H1 (cell line): Measurements from ENCODE around the gene HDAC8. TPM values are rescaled to one million over a fixed set of nuclear protein-coding genes. Genes with fewer than 3 reads are reported as not detected.

Experiments
- CTCF ChIA-PET: fragments of 300-600 bp; sonication (Branson Sonifier 250); formaldehyde crosslinking; loops from one replicate; lab custom pipeline; 2021; ENCODE audit not compliant: partially characterized antibody; lab: Charles Lee
- POLR2A ChIA-PET: fragments of 300-600 bp; sonication (Branson Sonifier 250); formaldehyde crosslinking; loops from one replicate; lab custom pipeline; 2021; ENCODE audit warnings: inconsistent platforms; ENCODE audit not compliant: partially characterized antibody; lab: Charles Lee
- DNase-seq, 2 experiments: peaks; one replicate each; pipeline versions ENCODE4 v3.0.0 to v3.0.0-alpha.2; 2010 to 2022; ENCODE audit warnings: low spot score in 2 of 2, low read depth in 1 of 2, mixed read lengths in 1 of 2
- FAIRE-seq: peaks from 2 replicates; lab custom pipeline; 2011; peaks lifted over from hg19 to GRCh38; lab: Jason Lieb, UNC
- H2AFZ ChIP-seq: 2 replicates; pipeline ENCODE4 v1.8.1; 2012; ENCODE audit warnings: low read length, inconsistent platforms
- H2AK5ac ChIP-seq: 2 replicates; pipeline ENCODE4 v1.6.1; 2013; ENCODE audit warnings: low read depth, low read length
- H2BK120ac ChIP-seq: replicated peaks from 2 replicates; pipeline ENCODE3; 2013; ENCODE audit warnings: low read depth, low read length, inconsistent platforms
- H2BK12ac ChIP-seq: 2 replicates; pipeline ENCODE4 v1.6.1; 2013; ENCODE audit warnings: low read depth, low read length
- H2BK15ac ChIP-seq: 2 replicates; pipeline ENCODE4 v1.6.1; 2013; ENCODE audit warnings: low read length
- H2BK20ac ChIP-seq: 2 replicates; pipeline ENCODE4 v1.6.1; 2013; ENCODE audit warnings: low read length
- H2BK5ac ChIP-seq: 2 replicates; pipeline ENCODE4 v1.6.1; 2013; ENCODE audit warnings: low read depth, low read length
- H3K14ac ChIP-seq: 2 replicates; pipeline ENCODE4 v1.6.1; 2013; ENCODE audit warnings: inconsistent platforms; ENCODE audit not compliant: insufficient read length
- H3K18ac ChIP-seq: 2 replicates; pipeline ENCODE4 v1.6.1; 2013; ENCODE audit warnings: low read length; ENCODE audit errors: extremely low read depth
- H3K23ac ChIP-seq: 2 replicates; pipeline ENCODE4 v1.6.1; 2013; ENCODE audit warnings: inconsistent platforms; ENCODE audit not compliant: insufficient read length
- H3K23me2 ChIP-seq: 2 replicates; pipeline ENCODE4 v1.6.1; 2013; ENCODE audit warnings: low read depth, low read length
- H3K27ac ChIP-seq: 2 replicates; pipeline ENCODE4 v1.6.1; 2011; ENCODE audit warnings: low read depth, low read length, inconsistent platforms
- H3K27me3 ChIP-seq, 4 experiments: replicated peaks in 1 of 4; 1 replicate in 1 of 4; 2 replicates in 3 of 4; pipeline versions ENCODE4 v1.6.1 to v1.8.1; 2011 to 2013; ENCODE audit warnings: low read length in 3 of 4, mild to moderate bottlenecking in 3 of 4, inconsistent platforms in 2 of 4, mixed read lengths in 2 of 4, moderate library complexity in 1 of 4; ENCODE audit not compliant: control insufficient read depth in 3 of 4, insufficient read depth in 3 of 4; ENCODE audit errors: extremely low read depth in 1 of 4
- H3K36me3 ChIP-seq, 4 experiments: 2 replicates each; pipeline versions ENCODE4 v1.6.1 to v1.8.1; 2011 to 2013; ENCODE audit warnings: mild to moderate bottlenecking in 4 of 4, low read length in 3 of 4, moderate library complexity in 2 of 4, control low read depth in 1 of 4, inconsistent platforms in 1 of 4; ENCODE audit not compliant: insufficient read depth in 4 of 4, control insufficient read depth in 2 of 4
- H3K4ac ChIP-seq: replicated peaks from 2 replicates; pipeline ENCODE3; 2013; ENCODE audit warnings: low read length, low read depth, mixed read lengths, inconsistent platforms; ENCODE audit not compliant: insufficient read length
- H3K4me1 ChIP-seq, 4 experiments: replicated peaks in 1 of 4; 1 replicate in 1 of 4; 2 replicates in 3 of 4; pipeline versions ENCODE4 v1.6.1 to v1.8.1; 2011 to 2013; ENCODE audit warnings: low read length in 3 of 4, inconsistent platforms in 2 of 4, mixed read lengths in 1 of 4; ENCODE audit not compliant: insufficient read depth in 4 of 4, control insufficient read depth in 3 of 4
- H3K4me2 ChIP-seq, 2 experiments: 2 replicates each; pipeline versions ENCODE4 v1.6.1 to v1.8.1; 2011 to 2013; ENCODE audit warnings: low read depth in 2 of 2, low read length in 2 of 2, control low read depth in 1 of 2, inconsistent platforms in 1 of 2, mild to moderate bottlenecking in 1 of 2; ENCODE audit not compliant: insufficient read depth in 1 of 2
- H3K4me3 ChIP-seq, 4 experiments: fragments of 200-600, 300-600 bp in 1 of 4; sonication (generic), shearing (Covaris generic), sonication (Bioruptor Twin) in 1 of 4; 2 replicates each; pipeline versions ENCODE4 v1.5.1 to v1.8.1; 2011 to 2016; ENCODE audit warnings: low read length in 4 of 4, low read depth in 3 of 4, control low read depth in 2 of 4, inconsistent platforms in 2 of 4, mild to moderate bottlenecking in 2 of 4, mixed read lengths in 1 of 4, moderate library complexity in 1 of 4; ENCODE audit not compliant: insufficient read depth in 2 of 4; ENCODE audit errors: extremely low read depth in 1 of 4
- H3K56ac ChIP-seq: replicated peaks from 2 replicates; pipeline ENCODE3; 2013; ENCODE audit warnings: low read depth, mild to moderate bottlenecking, mixed read lengths, low read length, inconsistent platforms; ENCODE audit not compliant: insufficient read length
- H3K79me1 ChIP-seq: 2 replicates; pipeline ENCODE4 v1.6.1; 2013; ENCODE audit warnings: low read depth, low read length, control low read depth
- H3K79me2 ChIP-seq, 2 experiments: 2 replicates each; pipeline versions ENCODE4 v1.6.1 to v1.8.1; 2012 to 2013; ENCODE audit warnings: low read length in 2 of 2, mild to moderate bottlenecking in 2 of 2, inconsistent platforms in 1 of 2; ENCODE audit not compliant: insufficient read depth in 2 of 2, control insufficient read depth in 1 of 2
- H3K9ac ChIP-seq, 4 experiments: replicated peaks in 1 of 4; 1 replicate in 1 of 4; 2 replicates in 3 of 4; pipeline versions ENCODE4 v1.6.1 to v1.8.1; 2011 to 2013; ENCODE audit warnings: low read depth in 3 of 4, low read length in 3 of 4, control low read depth in 2 of 4, mild to moderate bottlenecking in 2 of 4, moderate library complexity in 2 of 4, inconsistent platforms in 1 of 4; ENCODE audit errors: extremely low read depth in 1 of 4
- H3K9me3 ChIP-seq, 2 experiments: 2 replicates each; pipeline versions ENCODE4 v1.6.1 to v1.8.1; 2012 to 2013; ENCODE audit warnings: mild to moderate bottlenecking in 2 of 2, moderate library complexity in 2 of 2, control low read depth in 1 of 2, inconsistent platforms in 1 of 2, low read depth in 1 of 2, low read length in 1 of 2, mixed read lengths in 1 of 2; ENCODE audit not compliant: insufficient read depth in 2 of 2
- H4K20me1 ChIP-seq, 2 experiments: replicated peaks in 1 of 2; 2 replicates each; pipeline versions ENCODE3 to v1.8.1; 2011 to 2013; ENCODE audit warnings: inconsistent platforms in 2 of 2, low read length in 2 of 2, mild to moderate bottlenecking in 1 of 2; ENCODE audit not compliant: insufficient read depth in 2 of 2, control insufficient read depth in 1 of 2
- H4K5ac ChIP-seq: 2 replicates; pipeline ENCODE4 v1.6.1; 2013; ENCODE audit warnings: low read length, low read depth, mixed read lengths, inconsistent platforms; ENCODE audit not compliant: insufficient read length
- H4K8ac ChIP-seq: 2 replicates; pipeline ENCODE4 v1.8.0; 2013; ENCODE audit warnings: mild to moderate bottlenecking, moderate library complexity, low read length, inconsistent platforms; ENCODE audit not compliant: insufficient read depth; ENCODE audit errors: extremely low read depth
- H4K91ac ChIP-seq: replicated peaks from 2 replicates; pipeline ENCODE3; 2013; ENCODE audit warnings: low read length, mixed read lengths, inconsistent platforms; ENCODE audit not compliant: insufficient read length
- CTBP2 ChIP-seq: IDR thresholded peaks from 2 replicates; pipeline ENCODE4 v1.7.0; 2011; ENCODE audit warnings: borderline replicate concordance, mild to moderate bottlenecking, moderate library complexity, mixed read lengths, low read length; ENCODE audit not compliant: insufficient read depth, insufficient read length
- EGR1 ChIP-seq: IDR thresholded peaks from 2 replicates; pipeline ENCODE4 v1.6.1; 2011; ENCODE audit warnings: low read depth, low read length, borderline replicate concordance
- EP300 ChIP-seq, 2 experiments: IDR thresholded peaks; 1 replicate in 1 of 2; 2 replicates in 1 of 2; pipeline ENCODE4 v1.6.1; 2011 to 2012; ENCODE audit warnings: low read depth in 2 of 2, low read length in 2 of 2, mild to moderate bottlenecking in 2 of 2, borderline replicate concordance in 1 of 2, inconsistent platforms in 1 of 2, moderate library complexity in 1 of 2
- FOSL1 ChIP-seq: IDR thresholded peaks from 2 replicates; pipeline ENCODE4 v1.6.1; 2011; ENCODE audit warnings: mild to moderate bottlenecking, low read depth, low read length, moderate library complexity; ENCODE audit not compliant: insufficient read depth
- NRF1 ChIP-seq: IDR thresholded peaks from 2 replicates; pipeline ENCODE4 v1.6.1; 2011; ENCODE audit warnings: mild to moderate bottlenecking, low read depth, low read length, improper control_type of control experiment
- POLR2AphosphoS5 ChIP-seq: IDR thresholded peaks from 2 replicates; pipeline ENCODE4 v1.6.1; 2011; ENCODE audit warnings: low read depth, low read length
- SP4 ChIP-seq: IDR thresholded peaks from 2 replicates; pipeline ENCODE4 v1.6.1; 2012; ENCODE audit warnings: low read length, inconsistent platforms
- SUZ12 ChIP-seq: fragments of 200-600 bp; sonication (generic); IDR thresholded peaks from 2 replicates; pipeline ENCODE4 v1.6.1; 2012; ENCODE audit warnings: mild to moderate bottlenecking, inconsistent platforms, low read length, moderate library complexity, mixed read lengths
- WGBS, 2 experiments: shearing (Covaris generic) in 1 of 2; methylation state at CpG; one replicate each; pipeline versions ENCODE4 v1.1.6 to v1.1.7; 2013 to 2015; ENCODE audit warnings: low lambda C conversion rate in 2 of 2, mixed read lengths in 2 of 2, inconsistent platforms in 1 of 2, low coverage in 1 of 2, missing lambda C conversion rate in 1 of 2; ENCODE audit not compliant: insufficient replicate concordance in 2 of 2, insufficient coverage in 1 of 2, insufficient read length in 1 of 2; ENCODE audit errors: extremely low coverage in 1 of 2, missing lambda C conversion rate in 1 of 2; 5-methylcytosine and 5-hydroxymethylcytosine counted together
- polyA plus RNA-seq, 7 experiments: library from polyadenylated mRNA; depleted of rRNA in 3 of 7; stranded (reverse) in 5 of 7; unstranded in 2 of 7; fragments of >200 nt in 5 of 7; fragments of 200-250 nt in 2 of 7; gene quantifications; 1 replicate in 5 of 7; 2 replicates in 1 of 7; 4 replicates in 1 of 7; pipeline versions ENCODE4 v1.2.1 to v1.2.3, GENCODE V29; 2011 to 2013; ENCODE audit warnings: missing spikeins in 2 of 7, mixed read lengths in 2 of 7
- total RNA-seq: library from RNA; stranded (reverse); fragmentation: NEBNext Ultra II Directional; extraction: Animal tissue kit (Norgen Biotek cat#: 25700); gene quantifications from 2 replicates; pipeline ENCODE4 v1.2.1, GENCODE V29; 2021
- TF ChIP-seq, protein P1 (sequence below): IDR thresholded peaks from 2 replicates; pipeline ENCODE4 v1.6.1; 2012; ENCODE audit warnings: inconsistent platforms

HDAC8 gene
- total and polyA plus RNA-seq, 2 of the 8 experiments (the other 6 are each of a cell fraction or from before 2014, with no cell fraction given): 9.7 to 20.3 TPM

DNA sequence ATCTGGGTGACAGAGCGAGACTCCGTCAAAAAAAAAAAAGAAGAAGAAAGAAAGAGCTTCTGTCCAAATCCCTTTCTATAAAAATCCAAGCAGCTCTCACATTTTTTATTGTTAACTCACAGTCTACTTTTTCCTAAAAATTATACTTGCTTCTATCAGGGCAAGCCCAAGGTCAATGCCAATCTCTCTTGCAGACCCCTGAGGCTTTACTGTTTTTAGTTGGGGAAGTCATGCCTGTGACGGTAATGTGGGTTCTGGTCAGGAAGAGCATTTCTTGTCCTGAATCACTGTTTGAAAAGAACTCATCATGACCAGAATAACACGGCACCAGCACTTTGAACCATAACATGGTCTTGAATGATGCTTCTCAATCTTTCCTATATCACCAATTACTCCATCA is 212.3 kb downstream of the HDAC8 start:
- Histone ChIP-seq H3K27me3 (no peaks in the 10 kb centered on the region), H2BK120ac (no peak overlapping the region), H3K23ac (no peak overlapping the region), H3K14ac (no peak overlapping the region), H4K91ac (no peak overlapping the region), H2BK5ac (no peak overlapping the region), H3K56ac (no peak overlapping the region), H2AFZ (no peak overlapping the region), H3K18ac (no peak overlapping the region), H4K20me1 (no peaks in the 10 kb centered on the region), H3K9me3 (no peaks in the 10 kb centered on the region), H3K79me1 (no peaks in the 10 kb centered on the region), H3K4me1 (no peaks in the 10 kb centered on the region), H3K36me3 (no peaks in the 10 kb centered on the region), H3K9ac (no peak overlapping the region), H2BK20ac (no peak overlapping the region), H3K79me2 (no peaks in the 10 kb centered on the region), H4K8ac (no peak overlapping the region), H3K23me2 (no peaks in the 10 kb centered on the region; the same call in 1 of the 2 replicates), H2BK12ac (no peak overlapping the region), H3K4me3 (no peak overlapping the region), H4K5ac (no peak overlapping the region), H2AK5ac (no peak overlapping the region), H3K27ac (no peak overlapping the region), H3K4ac (no peak overlapping the region), H2BK15ac (no peak overlapping the region), H3K4me2 (no peak overlapping the region)
- TF ChIP-seq FOSL1 (no peak), SP4 (no peak), EGR1 (no peak), SUZ12 (no peak), NRF1 (no peak), CTBP2 (no peak), POLR2AphosphoS5 (no peak), EP300 (IDR thresholded peaks at IDR 0.05; ENCODE audit: borderline replicate concordance in 1 of 2, low read depth in 2 of 2, low read length in 2 of 2) (no peak)
- TF ChIP-seq, protein P1, sequence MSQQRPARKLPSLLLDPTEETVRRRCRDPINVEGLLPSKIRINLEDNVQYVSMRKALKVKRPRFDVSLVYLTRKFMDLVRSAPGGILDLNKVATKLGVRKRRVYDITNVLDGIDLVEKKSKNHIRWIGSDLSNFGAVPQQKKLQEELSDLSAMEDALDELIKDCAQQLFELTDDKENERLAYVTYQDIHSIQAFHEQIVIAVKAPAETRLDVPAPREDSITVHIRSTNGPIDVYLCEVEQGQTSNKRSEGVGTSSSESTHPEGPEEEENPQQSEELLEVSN: no peak
- DNase-seq (no peak), FAIRE-seq (no peak)
- POLR2A ChIA-PET: no interaction called here
- CTCF ChIA-PET: no interaction called here
- WGBS, 2 experiments: 85% methylated on average over 3 of the region's 4 CpGs; no CpG with 5 or more reads in 1 of the 2 experiments
